Endothelial cell of umbilical vein (primary cell): ENCODE results near the gene ARFGEF3. TPM values are rescaled to one million over a fixed set of nuclear protein-coding genes. Genes with fewer than 3 reads are reported as not detected.

Experiments
- BruUV-seq: library from RNA; stranded (reverse); fragments of 400-500 nt; replicated peaks from 2 replicates; lab custom pipeline; 2021; lab: Mats Ljungman, UMichigan
- CTCF ChIA-PET: fragments of 300-600, 350-600 bp; sonication (Branson Sonifier 250); formaldehyde crosslinking; loops from one replicate; lab custom pipeline; 2021; ENCODE audit warnings: antibody characterized with exemption, inconsistent platforms; lab: Charles Lee
- POLR2A ChIA-PET: fragments of 300-600, 350-600 bp; sonication (Branson Sonifier 250); formaldehyde crosslinking; loops from one replicate; lab custom pipeline; 2021; ENCODE audit warnings: antibody characterized with exemption, inconsistent platforms; lab: Charles Lee
- DNase-seq: peaks from one replicate; pipeline ENCODE4 v3.0.0-alpha.2; 2011; ENCODE audit warnings: low read depth, low spot score
- FAIRE-seq: peaks from 2 replicates; lab custom pipeline; 2011; peaks lifted over from hg19 to GRCh38; lab: Jason Lieb, UNC
- H2AFZ ChIP-seq: 2 replicates; pipeline ENCODE4 v1.6.0; 2012; ENCODE audit warnings: low read depth, low read length, control low read depth, inconsistent platforms
- H3K27ac ChIP-seq: 2 replicates; pipeline ENCODE4 v1.5.1; 2011; ENCODE audit warnings: low read depth, mild to moderate bottlenecking, control low read depth, low read length, moderate library complexity; ENCODE audit not compliant: insufficient read depth
- H3K27me3 ChIP-seq, 2 experiments: 2 replicates each; pipeline versions ENCODE4 v1.6.0 to v1.6.1; 2011; ENCODE audit warnings: low read length in 2 of 2, mixed read lengths in 1 of 2; ENCODE audit not compliant: control insufficient read depth in 2 of 2, insufficient read depth in 2 of 2
- H3K36me3 ChIP-seq, 2 experiments: 2 replicates in 1 of 2; 3 replicates in 1 of 2; pipeline ENCODE4 v1.5.1; 2011; ENCODE audit warnings: low read length in 2 of 2, mild to moderate bottlenecking in 1 of 2, moderate library complexity in 1 of 2; ENCODE audit not compliant: control insufficient read depth in 2 of 2, insufficient read depth in 2 of 2; ENCODE audit errors: extremely low read depth in 1 of 2
- H3K4me1 ChIP-seq: 3 replicates; pipeline ENCODE4 v1.5.1; 2011; ENCODE audit warnings: mild to moderate bottlenecking, low read length; ENCODE audit not compliant: control insufficient read depth, insufficient read depth; ENCODE audit errors: extremely low read depth
- H3K4me2 ChIP-seq: 2 replicates; pipeline ENCODE4 v1.6.1; 2011; ENCODE audit warnings: low read length, control low read depth, mixed read lengths; ENCODE audit not compliant: insufficient read depth
- H3K4me3 ChIP-seq, 3 experiments: fragments of 200-600 bp in 1 of 3; sonication (generic), shearing (Covaris generic) in 1 of 3; replicated peaks in 1 of 3; 2 replicates each; pipeline ENCODE4 v1.5.1; 2011 to 2016; ENCODE audit warnings: control low read depth in 3 of 3, low read length in 3 of 3, mild to moderate bottlenecking in 2 of 3, inconsistent platforms in 1 of 3, low read depth in 1 of 3, moderate library complexity in 1 of 3; ENCODE audit not compliant: insufficient read depth in 1 of 3
- H3K79me2 ChIP-seq: 2 replicates; pipeline ENCODE4 v1.6.0; 2012; ENCODE audit warnings: low read length, inconsistent platforms; ENCODE audit not compliant: control insufficient read depth, insufficient read depth
- H3K9ac ChIP-seq: replicated peaks from 2 replicates; pipeline ENCODE3; 2011; ENCODE audit warnings: low read length, control low read depth; ENCODE audit not compliant: insufficient read depth; ENCODE audit errors: extremely low read depth
- H3K9me1 ChIP-seq: replicated peaks from 3 replicates; pipeline ENCODE4 v1.6.0; 2011; ENCODE audit warnings: mild to moderate bottlenecking, low read length; ENCODE audit not compliant: control insufficient read depth, insufficient read depth; ENCODE audit errors: extremely low read depth
- H3K9me3 ChIP-seq: replicated peaks from 2 replicates; pipeline ENCODE4 v1.5.1; 2012; ENCODE audit warnings: low read length, inconsistent platforms; ENCODE audit not compliant: control insufficient read depth, insufficient read depth
- H4K20me1 ChIP-seq: replicated peaks from 2 replicates; pipeline ENCODE3; 2011; ENCODE audit warnings: mild to moderate bottlenecking, low read length; ENCODE audit not compliant: control insufficient read depth, insufficient read depth; ENCODE audit errors: extremely low read depth
- EZH2 ChIP-seq: IDR thresholded peaks from 2 replicates; pipeline ENCODE4 v1.6.1; 2012; ENCODE audit warnings: borderline replicate concordance, low read depth, mild to moderate bottlenecking, moderate library complexity, low read length, inconsistent platforms; ENCODE audit not compliant: severe bottlenecking
- FOS ChIP-seq: IDR thresholded peaks from 2 replicates; pipeline ENCODE4 v1.6.1; 2011; ENCODE audit warnings: mild to moderate bottlenecking, low read length, moderate library complexity, borderline replicate concordance; ENCODE audit not compliant: insufficient read depth
- GATA2 ChIP-seq: IDR thresholded peaks from 2 replicates; pipeline ENCODE4 v1.7.0; 2011; ENCODE audit warnings: low read depth, mild to moderate bottlenecking, moderate library complexity, mixed read lengths, low read length; ENCODE audit not compliant: insufficient read length, insufficient read depth
- JUN ChIP-seq: IDR thresholded peaks from 2 replicates; pipeline ENCODE4 v1.6.1; 2011; ENCODE audit warnings: borderline replicate concordance, low read depth; ENCODE audit not compliant: insufficient read length, insufficient read depth
- MYC ChIP-seq: IDR thresholded peaks from one replicate; pipeline ENCODE4 v1.6.1; 2011; ENCODE audit warnings: mild to moderate bottlenecking, low read depth, low read length
- POLR2A ChIP-seq: IDR thresholded peaks from 2 replicates; pipeline ENCODE4 v1.6.1; 2012; ENCODE audit warnings: low read depth, mild to moderate bottlenecking, control low read depth, low read length
- POLR2AphosphoS5 ChIP-seq: IDR thresholded peaks from 2 replicates; pipeline ENCODE4 v1.6.1; 2012; ENCODE audit warnings: low read depth, mild to moderate bottlenecking, control low read depth, low read length, moderate library complexity; ENCODE audit not compliant: insufficient read depth
- dilution Hi-C: fragments of 300-500 bp; cut with MboI; formaldehyde crosslinking; loops from one replicate; pipeline ENCODE4 v1.15.0; 2019; ENCODE audit warnings: low sequenced_read_pairs; ENCODE audit not compliant: extremely low pct_ligation_motif_present
- intact Hi-C: fragments of 100-400 bp; cut with micrococcal nuclease; formaldehyde crosslinking; loops from one replicate; pipeline ENCODE4 v1.10.0; 2022
- polyA plus RNA-seq, 4 experiments: library from polyadenylated mRNA; depleted of rRNA in 3 of 4; stranded (reverse) in 3 of 4; unstranded in 1 of 4; fragments of >200 nt; gene quantifications; 2 replicates each; pipeline versions ENCODE4 v1.2.1 to v1.2.3, GENCODE V29; 2011 to 2012; ENCODE audit warnings: missing spikeins in 1 of 4
- total RNA-seq: library from RNA; stranded (reverse); gene quantifications from 2 replicates; pipeline ENCODE4 v1.2.3, GENCODE V29; 2021
- TF ChIP-seq, protein P1 (sequence below): IDR thresholded peaks from 2 replicates; pipeline ENCODE4 v1.6.1; 2011; ENCODE audit not compliant: insufficient read depth, insufficient read length
- TF ChIP-seq, protein P2 (sequence below), 2 donors: IDR thresholded peaks; 1 replicate in 1 of 2; 2 replicates in 1 of 2; pipeline ENCODE4 v1.5.1; 2011; ENCODE audit warnings: low read length in 2 of 2, mild to moderate bottlenecking in 2 of 2, moderate library complexity in 2 of 2, control low read depth in 1 of 2, inconsistent platforms in 1 of 2, low read depth in 1 of 2; ENCODE audit not compliant: insufficient read depth in 1 of 2; ENCODE audit errors: extremely low read depth in 1 of 2

ARFGEF3 gene
- total and polyA plus RNA-seq, 2 donors (not counting 3 experiments of a cell fraction or from before 2014, with no cell fraction given) = 1.3 to 7.3 TPM

DNA sequence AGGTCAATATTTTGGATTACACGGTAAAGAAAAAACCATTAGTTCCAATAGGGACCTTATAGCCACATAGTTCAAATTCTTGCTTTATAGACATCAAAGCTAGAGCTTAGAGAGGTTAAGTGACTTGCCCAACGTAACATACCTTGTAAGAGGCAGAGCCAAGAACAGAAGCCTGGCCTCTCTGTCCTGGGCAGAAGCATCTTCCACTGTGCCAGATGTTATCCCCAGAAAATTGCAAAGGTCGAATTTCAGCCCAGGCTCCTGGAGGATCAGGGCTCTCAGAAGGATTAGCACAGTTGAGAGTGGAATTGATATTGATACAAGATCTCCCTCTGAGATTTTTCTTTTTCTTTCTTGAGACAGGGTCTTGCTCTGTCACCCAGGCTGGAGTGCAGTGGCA, 222.0 kb downstream of the ARFGEF3 start:
- BruUV-seq = no TSS peak
- H3K9me1 ChIP-seq = peaks cover 2% of the 10 kb centered on the region
- H3K9ac ChIP-seq = no peak overlapping the region
- DNase-seq (no peak), FAIRE-seq (no peak)
- dilution Hi-C loops (no loop called here), intact Hi-C loops (no loop called here)
- no peaks in the 10 kb centered on the region for H3K9me3 ChIP-seq
- H3K27ac ChIP-seq = no peak overlapping the region
- H3K4me1 ChIP-seq = no peaks in the 10 kb centered on the region
- POLR2A ChIA-PET = no interaction called here
- H4K20me1 ChIP-seq = no peaks in the 10 kb centered on the region
- no peaks in the 10 kb centered on the region for H3K27me3 ChIP-seq
- TF ChIP-seq MYC (no peak), JUN (no peak), FOS (no peak), EZH2 (no peak), GATA2 (no peak), POLR2AphosphoS5 (no peak), POLR2A (no peak)
- TF ChIP-seq, protein P1, sequence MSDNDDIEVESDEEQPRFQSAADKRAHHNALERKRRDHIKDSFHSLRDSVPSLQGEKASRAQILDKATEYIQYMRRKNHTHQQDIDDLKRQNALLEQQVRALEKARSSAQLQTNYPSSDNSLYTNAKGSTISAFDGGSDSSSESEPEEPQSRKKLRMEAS = no peak
- TF ChIP-seq, protein P2, sequence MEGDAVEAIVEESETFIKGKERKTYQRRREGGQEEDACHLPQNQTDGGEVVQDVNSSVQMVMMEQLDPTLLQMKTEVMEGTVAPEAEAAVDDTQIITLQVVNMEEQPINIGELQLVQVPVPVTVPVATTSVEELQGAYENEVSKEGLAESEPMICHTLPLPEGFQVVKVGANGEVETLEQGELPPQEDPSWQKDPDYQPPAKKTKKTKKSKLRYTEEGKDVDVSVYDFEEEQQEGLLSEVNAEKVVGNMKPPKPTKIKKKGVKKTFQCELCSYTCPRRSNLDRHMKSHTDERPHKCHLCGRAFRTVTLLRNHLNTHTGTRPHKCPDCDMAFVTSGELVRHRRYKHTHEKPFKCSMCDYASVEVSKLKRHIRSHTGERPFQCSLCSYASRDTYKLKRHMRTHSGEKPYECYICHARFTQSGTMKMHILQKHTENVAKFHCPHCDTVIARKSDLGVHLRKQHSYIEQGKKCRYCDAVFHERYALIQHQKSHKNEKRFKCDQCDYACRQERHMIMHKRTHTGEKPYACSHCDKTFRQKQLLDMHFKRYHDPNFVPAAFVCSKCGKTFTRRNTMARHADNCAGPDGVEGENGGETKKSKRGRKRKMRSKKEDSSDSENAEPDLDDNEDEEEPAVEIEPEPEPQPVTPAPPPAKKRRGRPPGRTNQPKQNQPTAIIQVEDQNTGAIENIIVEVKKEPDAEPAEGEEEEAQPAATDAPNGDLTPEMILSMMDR (IDR thresholded peaks at IDR 0.05; ENCODE audit: extremely low read depth in 1 of 2, insufficient read depth in 1 of 2, low read depth in 1 of 2, low read length in 2 of 2) = no peak
- CTCF ChIA-PET = interaction anchor here (1.7 kb wide), 1 partner anchor 12 kb away, joined by 9 read pairs; no protein-coding TSS in a partner anchor
- no peak overlapping the region for H3K4me3 ChIP-seq
- no peaks in the 10 kb centered on the region for H3K36me3 ChIP-seq
- no peak overlapping the region for H3K4me2 ChIP-seq
- no peaks in the 10 kb centered on the region for H3K79me2 ChIP-seq
- H2AFZ ChIP-seq = no peak overlapping the region
